ENCODE results near the gene EPHB3. TPM values are rescaled to one million over a fixed set of nuclear protein-coding genes. Genes with fewer than 3 reads are reported as not detected.
A peak's percentile ranks its signal among the peaks of the same experiment; 100 is the strongest.

The EPHB3 gene
- total and polyA plus RNA-seq, 2 of the 4 experiments (the other 2 are of a cell fraction) = 0.72 to 2.9 TPM

- H2BK20ac ChIP-seq (ENCODE audit: low read depth, low read length) = no peak overlapping the region
- H2BK5ac ChIP-seq (ENCODE audit: low read depth, low read length, poor library complexity, severe bottlenecking) = no peak overlapping the region
- H3K18ac ChIP-seq (ENCODE audit: low read depth, low read length) = no peak overlapping the region; the same call in 1 of the 2 replicates
- H3K9me3 ChIP-seq (ENCODE audit: control insufficient read depth, insufficient read depth, low read length) = no peaks in the 10 kb centered on the region
- H3K27ac ChIP-seq (ENCODE audit: insufficient read depth, low read length) = peak overlapping the region; percentile 3
- DNase-seq = no peak
- peak overlapping the region; percentile 84 for H2AFZ ChIP-seq (replicated peaks; ENCODE audit: low read length, poor library complexity)
- peaks cover 11% of the 10 kb centered on the region; the same call in 1 of the 2 replicates for H3K9me1 ChIP-seq (ENCODE audit: insufficient read depth, low read length)
- no peak overlapping the region for H2AK5ac ChIP-seq (ENCODE audit: low read depth, low read length)
- H3K79me1 ChIP-seq (ENCODE audit: low read depth in 1 of 2, low read length in 2 of 2) = peaks cover 0 to 26% of the 10 kb centered on the region in 2 experiments; a peak in 2 of 4 replicates
- BruUV-seq (replicated peaks) = no TSS peak
- ChIA-PET CTCF (interaction anchor here (0.6 to 3.3 kb wide), 25 partner anchors 12 to 249 kb away, joined by 3 to 22 read pairs (median 5); partner anchors contain the start of genes CLCN2, POLR2H and VPS8), POLR2A (ENCODE audit: unreplicated experiment) (interaction anchor here (1.2 to 1.4 kb wide), 2 partner anchors 195 to 216 kb away, joined by 5 to 10 read pairs; no protein-coding TSS in a partner anchor)
- intact Hi-C loops (cut with micrococcal nuclease) (loop anchor here (1.0 kb wide), 3 partner anchors 165 to 241 kb away; no protein-coding TSS in a partner anchor), in situ Hi-C loops (cut with MboI; ENCODE audit: low sequenced_read_pairs) (no loop called here), dilution Hi-C loops (cut with HindIII; ENCODE audit: low sequenced_read_pairs, unreplicated experiment) (no loop called here)
- no peak overlapping the region for H4K91ac ChIP-seq (ENCODE audit: insufficient read depth, low read depth, low read length)
- H3K14ac ChIP-seq (replicated peaks; ENCODE audit: low read depth, low read length) = no peak overlapping the region
- H3K4me1 ChIP-seq (ENCODE audit: control insufficient read depth, insufficient read depth, low read length) = peaks cover 28% of the 10 kb centered on the region
- 3% methylated on average over 41 of the region's 109 CpGs; no CpG with 5 or more reads in 1 of the 2 experiments for WGBS, 2 experiments (ENCODE audit: extremely low coverage in 2 of 2, insufficient read length in 1 of 2)
- peaks cover 26% of the 10 kb centered on the region for H3K27me3 ChIP-seq (ENCODE audit: control insufficient read depth, insufficient read depth, low read length)
- no peak overlapping the region for H4K8ac ChIP-seq (ENCODE audit: low read depth in 2 of 2, low read length in 2 of 2)
- no peak overlapping the region for H2BK120ac ChIP-seq (ENCODE audit: low read depth, low read length)
- H4K20me1 ChIP-seq (ENCODE audit: insufficient read depth, low read length) = peaks cover 4% of the 10 kb centered on the region; the same call in 1 of the 2 replicates
- no peak overlapping the region for H3K23ac ChIP-seq (ENCODE audit: low read depth, low read length)
- no peak overlapping the region for H3K4ac ChIP-seq (ENCODE audit: low read depth, low read length)
- ATAC-seq (ENCODE audit: low read depth) = peak; percentile 7
- no peak overlapping the region for H4K5ac ChIP-seq (ENCODE audit: low read depth, low read length)
- H2BK15ac ChIP-seq (ENCODE audit: low read depth, low read length) = no peak overlapping the region
- no peak overlapping the region for H3K56ac ChIP-seq (ENCODE audit: extremely low read depth, insufficient read depth, low read length)
- no peaks in the 10 kb centered on the region for H3K36me3 ChIP-seq (ENCODE audit: control insufficient read depth, insufficient read depth, low read length)
- peak overlapping the region; percentile 85 for H2AK9ac ChIP-seq (replicated peaks; ENCODE audit: low read depth, low read length, poor library complexity)
- peak overlapping the region; percentile 75 for H3K4me2 ChIP-seq (ENCODE audit: low read depth, low read length)
- H3K4me3 ChIP-seq (ENCODE audit: insufficient read depth, low read depth, low read length) = peak overlapping the region; percentile 50
- H3K9ac ChIP-seq (ENCODE audit: low read depth, low read length) = peak overlapping the region; percentile 62
- TF ChIP-seq MXI1 (IDR thresholded peaks at IDR 0.05; ENCODE audit: borderline replicate concordance, low read depth, low read length) (no peak), CTCF (conservative IDR thresholded peaks at IDR 0.05; ENCODE audit: low read depth, low read length) (no peak), RCOR1 (IDR thresholded peaks at IDR 0.05; ENCODE audit: insufficient replicate concordance, low read length) (no peak), POLR2A (IDR thresholded peaks at IDR 0.05; ENCODE audit: low read depth, low read length) (no peak), BHLHE40 (IDR thresholded peaks at IDR 0.05; ENCODE audit: low read depth, low read length) (no peak), ELK1 (IDR thresholded peaks at IDR 0.05; ENCODE audit: borderline replicate concordance, low read depth, low read length) (no peak), FOS (IDR thresholded peaks at IDR 0.05; ENCODE audit: low read depth, low read length) (no peak), NFE2L2 (IDR thresholded peaks at IDR 0.05; ENCODE audit: low read depth, low read length) (no peak), MAFK (IDR thresholded peaks at IDR 0.05; ENCODE audit: low read depth, low read length) (no peak), SMC3 (IDR thresholded peaks at IDR 0.05; ENCODE audit: low read depth, low read length) (no peak), CEBPB (IDR thresholded peaks at IDR 0.05; ENCODE audit: low read depth, low read length) (no peak), RAD21 (IDR thresholded peaks at IDR 0.05; ENCODE audit: low read length) (no peak), RFX5 (IDR thresholded peaks at IDR 0.05; ENCODE audit: low read depth, low read length) (no peak), MAZ (IDR thresholded peaks at IDR 0.05; ENCODE audit: borderline replicate concordance, low read depth, low read length) (no peak), CHD1 (IDR thresholded peaks at IDR 0.05; ENCODE audit: low read depth, low read length) (no peak)
Observed at GRCh38 chr3:184561913-184562877, 610 bp downstream of the EPHB3 start.
